ENCODE data around the gene LMOD1.
"Not testable (repeated sequence)": the region's sequence is repeated elsewhere in the genome, so short reads cannot be mapped to it uniquely, and the experiment has no call there.

The LMOD1 gene

GRCh38 chr1:201945863-201946223, 505 bp downstream of the LMOD1 start:
- DNase-seq (ENCODE audit: low spot score): peak; percentile 22

- DNase-seq (ENCODE audit: low spot score): peak; percentile 50
Measured at GRCh38 chr1:201945157-201945556, 1.2 kb downstream of the LMOD1 start.

GRCh38 chr1:201944639-201945038, 1.7 kb downstream of the LMOD1 start:
- DNase-seq (ENCODE audit: low spot score): no peak

- DNase-seq (ENCODE audit: low spot score): no peak
Measured at GRCh38 chr1:201944002-201944401, 2.3 kb downstream of the LMOD1 start.

GRCh38 chr1:201942129-201942495, 4.2 kb downstream of the LMOD1 start:
- DNase-seq (ENCODE audit: low spot score): no peak

DNA sequence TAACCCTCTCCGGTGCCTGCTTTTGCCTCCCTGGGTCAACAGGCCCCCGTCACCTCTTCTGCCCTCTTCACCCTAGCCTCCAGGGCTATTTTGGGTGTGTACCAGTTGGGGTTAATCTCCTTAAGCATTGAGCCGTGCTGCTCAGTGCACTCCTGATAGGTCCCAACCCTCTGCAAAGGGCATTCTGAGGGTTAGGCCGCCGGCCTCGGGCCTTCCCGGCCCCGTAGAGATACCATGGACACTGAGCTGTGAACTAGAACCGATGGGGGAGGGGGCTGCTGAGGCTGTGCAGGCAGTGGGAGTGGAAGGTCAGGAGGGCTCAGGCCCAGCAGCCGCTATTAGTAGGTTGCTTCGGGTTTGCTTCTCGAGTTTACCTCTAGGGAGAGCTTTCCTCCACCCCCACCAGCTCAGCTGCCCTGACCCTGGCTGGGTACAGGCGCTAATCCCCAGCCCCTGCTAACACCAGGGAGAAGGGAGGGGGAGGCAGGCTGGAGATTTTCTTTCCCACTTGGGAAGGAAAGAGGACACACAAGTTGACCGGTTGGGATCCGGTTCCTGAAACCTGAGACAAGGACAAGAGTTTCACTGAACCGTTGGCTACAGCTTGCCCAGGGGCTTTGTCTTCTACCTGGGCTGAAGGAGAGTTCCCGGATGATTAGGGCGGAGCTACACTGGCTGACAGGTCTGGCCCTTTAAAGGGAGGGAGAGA, 4.8 kb downstream of the LMOD1 start:
- DNase-seq (ENCODE audit: low spot score): no peak

- DNase-seq (ENCODE audit: low spot score): not testable (repeated sequence)
Measured at GRCh38 chr1:201940316-201940715, 6.0 kb downstream of the LMOD1 start.

DNA sequence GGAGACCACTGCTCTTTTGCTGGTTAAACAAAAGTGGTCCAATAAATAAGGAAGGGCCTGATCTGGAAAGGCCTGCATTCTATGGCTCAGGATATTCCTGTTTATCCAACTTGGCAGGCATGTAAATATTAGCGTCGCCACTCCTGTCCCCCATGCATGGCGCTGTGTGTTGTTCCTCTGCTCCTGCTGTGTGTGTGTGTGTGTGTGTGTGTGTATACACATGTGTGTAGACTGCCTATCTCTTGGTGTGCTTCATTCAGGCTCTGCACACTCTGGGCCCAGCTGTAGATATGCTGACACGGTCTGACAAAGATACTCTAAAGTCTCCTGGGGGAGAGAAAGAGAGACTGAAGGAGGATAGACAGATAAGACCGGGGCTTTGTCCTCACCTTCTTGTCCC, 6.8 kb downstream of the LMOD1 start:
- DNase-seq (ENCODE audit: low spot score): no peak

DNA sequence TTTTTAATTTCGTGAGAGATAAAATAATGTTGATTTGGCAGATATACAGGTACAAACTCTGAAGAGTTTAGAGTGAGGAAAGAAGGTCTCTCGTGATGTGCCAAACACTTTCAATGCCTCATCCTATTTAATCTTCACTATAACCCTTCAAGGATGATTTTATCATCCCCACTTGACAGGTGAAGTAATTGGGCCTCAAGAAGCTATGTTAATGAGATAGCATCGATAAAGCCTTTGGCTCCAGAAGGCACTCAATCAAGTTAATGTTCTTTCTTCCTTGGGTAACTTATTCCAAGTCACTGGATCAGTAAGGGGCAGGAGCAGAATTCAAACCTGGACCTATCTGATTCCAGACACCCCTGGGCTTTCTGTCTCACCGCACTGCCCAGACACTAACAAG, 7.2 kb downstream of the LMOD1 start:
- no peak for DNase-seq (ENCODE audit: low spot score)

DNA sequence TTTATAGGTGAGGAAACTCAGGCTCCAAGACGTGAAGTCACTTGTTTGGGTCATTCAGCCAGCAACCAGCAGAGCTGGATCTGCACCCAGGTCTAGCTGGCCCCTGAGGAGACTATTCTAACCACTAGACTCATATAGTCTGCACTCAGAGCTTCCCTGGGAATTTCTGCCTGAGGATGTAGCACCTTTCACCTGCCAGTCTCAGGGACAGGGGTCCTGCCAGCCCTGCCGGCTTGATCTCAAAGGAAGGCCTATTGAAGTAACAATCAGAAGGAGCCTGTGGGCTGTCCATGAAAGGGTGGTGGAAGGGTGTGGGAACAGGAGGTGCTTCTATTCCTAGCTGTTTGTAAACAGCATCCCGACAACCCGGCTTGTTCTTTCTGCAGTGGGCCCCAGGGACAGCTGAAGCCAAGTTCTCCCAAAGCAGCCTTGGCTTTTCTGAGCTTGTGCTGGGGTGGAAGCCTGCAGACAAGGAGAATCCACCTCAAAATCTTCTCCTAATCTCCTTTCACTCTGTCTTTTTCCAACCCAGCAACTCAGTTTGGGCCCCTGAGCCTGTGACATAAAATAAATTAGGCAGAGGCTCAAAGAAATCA, 7.8 kb downstream of the LMOD1 start:
- no peak for DNase-seq (ENCODE audit: low spot score)

DNA sequence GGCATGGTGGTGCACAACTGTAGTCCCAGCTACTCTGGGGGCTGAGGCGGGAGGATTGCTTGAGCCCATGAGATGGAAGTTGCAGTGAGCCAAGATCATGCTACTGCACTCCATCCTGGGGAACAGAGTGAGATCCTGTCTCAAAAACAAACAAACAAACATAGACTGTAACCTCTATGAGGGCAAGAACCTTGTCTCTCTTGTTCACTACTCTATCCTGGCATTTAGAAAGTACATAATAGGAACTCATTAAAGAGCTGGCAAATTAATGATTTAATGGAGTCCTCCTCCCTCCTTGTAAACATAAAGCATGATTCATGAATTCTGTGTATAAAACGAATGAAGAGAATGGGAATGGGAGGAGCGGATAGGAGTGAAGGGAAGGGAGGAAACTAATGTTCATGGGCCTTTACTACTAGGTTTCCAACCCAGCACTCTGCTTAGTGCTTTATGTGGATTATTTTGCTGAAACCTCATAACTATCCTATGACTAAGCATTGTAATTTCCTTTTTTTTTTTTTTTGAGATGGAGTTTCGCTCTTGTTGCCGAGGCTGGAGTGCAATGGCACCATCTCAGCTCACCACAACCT, 8.6 kb downstream of the LMOD1 start:
- peak; percentile 61 for DNase-seq (ENCODE audit: low spot score)

- no peak for DNase-seq (ENCODE audit: low spot score)
Measured at GRCh38 chr1:201933840-201934430, 12.4 kb downstream of the LMOD1 start.

GRCh38 chr1:201930803-201931202, 15.5 kb downstream of the LMOD1 start:
- no peak for DNase-seq (ENCODE audit: low spot score)

DNA sequence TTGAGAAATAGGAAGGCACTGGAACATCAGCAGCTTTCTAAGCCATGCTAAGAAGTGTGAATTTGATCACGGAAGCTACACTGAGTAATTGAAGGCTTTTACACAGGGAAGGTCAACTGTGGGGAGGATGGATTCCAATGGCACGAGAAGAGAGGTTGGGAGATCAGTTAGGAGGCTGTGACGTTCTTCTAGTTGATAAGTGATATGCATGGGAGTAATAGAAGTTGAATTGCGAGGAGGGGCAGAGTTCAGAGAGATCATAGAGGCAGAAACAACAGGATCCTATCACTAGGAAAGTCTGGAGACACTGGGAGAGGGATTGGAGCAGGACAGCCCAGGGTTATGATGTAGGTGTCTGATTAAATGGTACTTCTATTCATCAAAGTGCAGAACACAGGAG, 16.2 kb downstream of the LMOD1 start:
- no peak for DNase-seq (ENCODE audit: low spot score)

- no peak for DNase-seq (ENCODE audit: low spot score)
Measured at GRCh38 chr1:201928266-201928665, 18.1 kb downstream of the LMOD1 start.

DNA sequence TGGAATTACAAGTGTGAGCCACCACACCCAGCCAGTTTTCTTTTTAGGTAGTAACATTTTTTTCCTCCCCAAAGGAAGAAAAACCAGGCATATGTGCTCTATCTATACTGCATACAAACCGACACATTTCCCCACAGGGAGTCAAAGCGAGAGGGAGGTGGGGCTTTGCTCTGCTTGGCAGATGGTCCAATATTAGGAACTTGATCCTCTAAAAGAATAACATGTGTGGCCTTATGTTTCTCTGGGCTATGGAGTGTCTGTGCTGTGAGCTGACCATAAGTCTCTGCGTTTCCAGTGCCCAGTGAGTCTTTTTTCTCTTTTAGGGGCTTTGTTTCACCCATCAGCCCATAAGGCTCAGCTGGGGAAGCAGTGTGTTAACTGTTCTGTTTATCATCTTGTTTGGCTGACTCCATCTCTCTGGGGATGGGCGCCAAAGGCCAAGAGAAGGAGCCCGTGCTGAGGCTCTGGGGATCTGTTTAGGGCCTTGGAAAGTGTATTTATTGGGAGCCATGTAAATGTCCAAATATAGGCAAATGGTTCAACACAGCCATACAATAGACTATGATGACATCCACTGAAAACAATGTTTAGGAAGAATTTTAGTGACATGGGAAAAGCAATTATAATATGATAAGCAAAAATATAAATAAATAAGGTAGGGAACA, 20.2 kb downstream of the LMOD1 start:
- DNase-seq (ENCODE audit: low spot score): no peak

DNA sequence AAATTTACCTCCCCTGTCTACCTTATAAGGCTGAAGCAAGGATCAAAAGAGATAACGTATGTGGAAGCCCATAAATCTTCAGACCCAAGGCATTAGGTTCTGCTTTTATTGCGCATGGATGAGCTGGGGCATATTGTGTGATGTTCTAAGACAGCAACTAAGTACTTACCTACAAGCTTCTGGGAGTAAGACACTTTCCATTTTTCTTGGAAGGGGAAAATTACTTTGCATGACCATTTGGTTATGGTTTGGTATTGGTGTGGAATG, 21.1 kb downstream of the LMOD1 start:
- no peak for DNase-seq (ENCODE audit: low spot score)

DNA sequence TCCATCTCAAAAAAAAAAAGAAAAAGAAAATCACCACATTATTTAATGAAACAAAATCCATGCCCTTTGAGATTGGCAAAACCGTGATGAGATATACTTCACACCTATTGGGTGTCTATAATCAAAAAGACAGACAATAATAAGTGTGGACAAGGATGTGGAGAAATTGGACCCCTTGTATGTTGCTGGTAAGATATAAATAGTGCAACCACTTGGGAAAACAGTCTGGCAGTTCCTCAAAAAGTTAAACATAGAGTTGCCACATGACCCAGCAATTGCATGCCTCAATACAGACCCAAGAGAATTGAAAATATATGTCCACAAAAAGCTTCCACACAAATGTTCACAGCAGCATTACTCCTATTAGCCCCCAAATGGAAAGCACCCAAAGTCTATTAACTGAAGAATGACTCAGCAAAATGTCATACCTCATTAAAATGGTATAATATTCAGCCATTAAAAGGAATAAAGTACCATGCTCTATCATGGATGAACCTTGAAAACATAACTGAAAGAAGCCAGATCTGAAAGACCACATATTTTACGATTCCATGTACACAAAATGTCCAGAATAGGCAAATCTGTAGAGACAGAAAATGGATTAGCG, 24.3 kb downstream of the LMOD1 start:
- no peak for DNase-seq (ENCODE audit: low spot score)

- DNase-seq (ENCODE audit: low spot score): no peak
Measured at GRCh38 chr1:201918343-201918742, 28.0 kb downstream of the LMOD1 start.

DNA sequence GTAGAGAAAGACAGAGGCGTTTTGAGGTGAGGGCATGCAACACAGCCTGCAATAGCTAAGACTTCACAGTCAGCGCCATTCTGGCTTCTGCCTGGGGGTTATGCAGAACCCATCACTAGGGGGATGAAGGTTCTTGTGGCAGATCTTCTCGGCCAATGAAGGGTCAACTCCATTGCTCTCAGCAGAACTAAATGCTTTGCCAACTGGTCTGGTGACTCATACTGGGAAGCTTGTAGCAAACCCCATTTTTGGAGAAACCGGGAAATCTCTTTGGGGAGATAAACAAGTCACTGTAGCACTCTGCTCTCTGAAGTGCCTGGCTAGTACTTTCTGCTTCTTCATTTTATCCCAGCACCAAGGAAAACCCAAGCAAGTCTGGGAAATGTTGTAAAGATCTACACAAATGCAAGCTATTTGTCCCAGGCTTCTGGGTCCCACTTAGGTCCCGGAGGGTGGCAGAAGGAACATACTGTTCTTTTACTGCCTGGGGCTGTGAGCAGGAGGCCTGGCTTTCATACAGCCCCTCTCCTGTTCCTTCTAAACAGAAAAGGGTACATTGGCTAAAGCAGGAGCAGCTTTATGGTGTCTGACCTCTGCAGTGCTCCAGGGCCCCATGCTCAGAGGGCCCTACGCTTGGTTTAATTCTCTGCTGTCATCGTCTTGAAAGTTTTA, 28.9 kb downstream of the LMOD1 start:
- DNase-seq (ENCODE audit: low spot score): peak; percentile 86

DNA sequence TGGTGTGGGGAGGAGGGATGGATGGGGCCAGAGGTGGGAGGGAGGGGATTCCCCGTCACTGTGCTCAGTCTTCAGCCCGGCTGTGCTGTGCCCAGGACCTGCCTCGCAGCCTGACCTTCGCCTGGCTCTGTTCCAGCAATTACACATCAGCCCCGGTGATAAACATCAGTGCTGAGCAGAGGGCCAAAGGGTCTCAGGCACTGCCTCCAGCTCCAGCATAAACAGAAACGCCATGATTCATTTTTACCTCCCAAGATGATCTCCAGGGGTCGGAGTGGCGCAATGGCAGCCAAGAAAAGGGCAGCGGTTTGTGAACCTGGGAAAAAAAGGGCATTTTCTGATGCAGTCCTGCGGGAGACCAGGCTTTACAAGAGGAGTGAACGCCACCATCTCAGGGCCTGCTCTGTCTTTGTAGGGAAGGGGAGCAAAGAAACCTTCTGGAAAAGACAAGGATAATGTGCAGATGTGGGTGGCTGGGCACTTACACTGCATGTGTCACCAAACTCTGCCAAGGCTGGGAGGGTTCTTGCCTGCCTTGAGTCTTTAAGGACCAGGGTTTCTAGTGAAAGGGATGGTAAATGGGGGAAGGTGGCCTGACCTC, 29.6 kb downstream of the LMOD1 start:
- DNase-seq (ENCODE audit: low spot score): peak; percentile 74

All from AG20443 (cell line).